NCI-H1105 treated with DMSO at 0.1 percent for 48 hours (cell line): Measurements from ENCODE around the gene CEP70.
"Not testable (repeated sequence)": the region's sequence is repeated elsewhere in the genome, so short reads cannot be mapped to it uniquely, and the experiment has no call there.

Experiments used
- DNase-seq: peaks from one replicate; lab custom pipeline; 2025; lab: John Stamatoyannopoulos, UW

Gene CEP70, protein sequence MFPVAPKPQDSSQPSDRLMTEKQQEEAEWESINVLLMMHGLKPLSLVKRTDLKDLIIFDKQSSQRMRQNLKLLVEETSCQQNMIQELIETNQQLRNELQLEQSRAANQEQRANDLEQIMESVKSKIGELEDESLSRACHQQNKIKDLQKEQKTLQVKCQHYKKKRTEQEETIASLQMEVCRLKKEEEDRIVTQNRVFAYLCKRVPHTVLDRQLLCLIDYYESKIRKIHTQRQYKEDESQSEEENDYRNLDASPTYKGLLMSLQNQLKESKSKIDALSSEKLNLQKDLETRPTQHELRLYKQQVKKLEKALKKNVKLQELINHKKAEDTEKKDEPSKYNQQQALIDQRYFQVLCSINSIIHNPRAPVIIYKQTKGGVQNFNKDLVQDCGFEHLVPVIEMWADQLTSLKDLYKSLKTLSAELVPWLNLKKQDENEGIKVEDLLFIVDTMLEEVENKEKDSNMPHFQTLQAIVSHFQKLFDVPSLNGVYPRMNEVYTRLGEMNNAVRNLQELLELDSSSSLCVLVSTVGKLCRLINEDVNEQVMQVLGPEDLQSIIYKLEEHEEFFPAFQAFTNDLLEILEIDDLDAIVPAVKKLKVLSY

DNA sequence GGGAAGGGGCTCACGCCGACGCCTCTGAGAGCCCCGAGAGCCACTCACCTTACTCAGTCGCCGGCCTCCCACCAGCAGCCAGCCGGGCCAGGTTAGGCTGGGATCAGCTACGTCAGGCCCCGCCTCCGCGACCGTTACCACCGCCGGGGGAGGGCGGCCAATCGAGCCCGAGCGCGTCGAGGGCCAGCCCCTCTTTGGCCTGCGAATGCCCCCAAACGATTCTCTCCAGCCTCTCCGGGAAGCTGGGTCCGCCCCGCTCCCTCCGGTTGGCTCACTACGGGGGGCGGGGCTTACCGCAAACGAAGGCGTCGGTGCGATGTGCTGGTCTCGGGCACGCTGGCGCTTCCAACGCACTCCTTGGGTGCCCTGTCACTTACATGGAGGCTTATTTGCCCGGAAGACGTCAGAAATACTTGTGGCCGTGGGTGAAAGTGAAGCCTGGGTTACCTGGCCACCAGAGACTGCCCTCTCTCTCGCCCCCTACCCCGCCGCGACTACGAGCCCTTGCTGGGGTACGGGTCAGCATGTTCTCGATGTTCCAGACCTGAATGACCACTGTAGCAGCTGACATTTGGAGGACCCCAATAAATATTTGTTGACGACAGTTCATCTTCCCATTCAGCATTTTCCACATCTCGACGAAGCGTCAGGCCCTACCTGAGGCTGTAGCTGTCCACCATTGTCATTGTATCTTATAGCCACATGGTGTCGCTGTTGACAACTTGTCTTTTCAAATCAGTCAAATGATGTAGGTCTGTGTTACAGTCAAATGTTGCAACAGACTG is at the start of gene CEP70:
TSS of gene CEP70 (minus strand) at position 111 of the 785 bp plus-strand sequence. CDS start 21,333 bp downstream, outside the sequence.
- DNase-seq = no peak

DNA sequence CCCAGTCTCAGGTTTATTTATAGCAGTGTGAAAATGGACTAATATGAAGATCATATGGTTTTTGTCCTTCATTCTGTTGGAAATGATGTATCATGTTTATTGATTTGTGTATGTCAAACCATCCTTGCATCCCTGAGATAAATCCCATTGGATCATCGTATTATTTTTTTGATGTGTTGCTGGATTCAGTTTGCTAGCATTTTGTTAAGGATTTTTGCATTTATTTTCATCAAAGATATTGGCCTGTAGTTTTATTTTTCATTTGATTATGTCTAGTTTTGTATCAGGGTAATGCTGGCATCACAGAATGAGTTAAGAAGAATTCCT is 48.8 kb upstream of the CEP70 start:
- no peak for DNase-seq

DNA sequence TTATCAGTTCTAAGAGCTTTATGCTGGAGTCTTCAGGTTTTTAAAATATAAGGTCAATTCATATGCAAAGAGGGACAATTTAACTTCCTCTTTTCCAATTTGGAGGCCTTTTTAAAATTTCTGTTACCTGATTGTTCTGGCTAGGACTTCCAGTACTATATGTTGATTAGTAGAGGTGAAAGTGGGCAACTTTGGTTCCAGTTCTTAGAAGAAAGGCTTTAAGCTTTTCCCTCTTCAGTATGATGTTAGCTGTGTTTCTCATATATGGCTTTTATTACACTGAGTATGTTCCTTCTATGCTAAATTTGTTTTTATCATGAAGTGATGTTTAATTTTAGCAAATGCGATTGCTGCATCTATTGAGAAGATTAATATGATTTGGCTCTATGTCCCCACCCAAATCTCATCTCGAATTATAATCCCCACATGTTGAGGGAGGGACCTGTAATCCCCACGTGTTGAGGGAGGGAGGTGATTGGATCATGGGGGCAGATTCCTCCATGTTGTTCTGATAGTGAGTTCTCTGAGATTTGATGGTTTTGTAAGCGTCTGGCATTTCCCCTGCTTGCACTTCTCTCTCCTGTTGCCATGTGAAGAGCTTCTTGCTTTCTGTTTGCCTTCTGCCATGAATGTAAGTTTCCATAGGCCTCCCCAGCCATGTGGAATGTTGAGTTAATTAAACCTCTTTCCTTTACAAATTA is 48.3 kb upstream of the CEP70 start:
- no peak for DNase-seq

DNA sequence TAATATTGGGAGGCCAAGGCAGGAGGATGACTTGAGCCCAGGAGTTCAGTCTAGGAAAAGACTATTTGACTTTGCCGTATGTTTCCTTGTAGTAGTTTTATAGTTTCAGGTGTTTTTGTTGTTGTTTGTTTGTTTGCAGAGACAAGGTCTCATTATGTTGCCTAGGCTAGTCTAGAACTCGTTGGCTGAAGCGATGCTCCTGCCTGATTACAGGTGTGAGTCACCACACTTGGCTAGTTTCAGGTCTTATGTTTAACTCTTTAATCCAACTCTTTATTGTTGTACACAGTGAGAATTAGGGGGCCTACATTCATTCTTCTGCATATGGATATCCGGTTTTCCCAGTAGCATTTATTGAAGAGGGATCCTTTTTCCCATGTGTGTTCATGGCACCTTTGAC is 46.5 kb upstream of the CEP70 start:
- no peak for DNase-seq

DNA sequence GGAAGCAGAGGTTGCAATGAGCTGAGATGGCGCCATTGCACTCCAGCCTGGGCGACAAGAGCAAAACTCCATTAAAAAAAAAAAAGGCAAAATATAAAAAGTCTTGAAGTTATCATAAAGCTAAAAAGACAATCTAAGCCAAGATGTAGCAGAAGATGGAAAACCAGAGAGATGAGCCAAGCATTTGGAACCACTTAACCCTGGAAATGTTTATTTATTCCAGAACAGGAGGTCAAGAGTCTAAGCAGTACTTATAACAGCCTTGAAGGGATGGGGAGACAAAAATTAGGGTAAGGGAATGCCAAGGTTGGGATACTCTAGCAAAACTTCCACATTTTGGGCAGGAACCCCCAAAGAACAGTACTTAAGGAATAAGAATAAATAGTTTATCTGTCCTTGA is 44.6 kb upstream of the CEP70 start:
- no peak for DNase-seq

DNA sequence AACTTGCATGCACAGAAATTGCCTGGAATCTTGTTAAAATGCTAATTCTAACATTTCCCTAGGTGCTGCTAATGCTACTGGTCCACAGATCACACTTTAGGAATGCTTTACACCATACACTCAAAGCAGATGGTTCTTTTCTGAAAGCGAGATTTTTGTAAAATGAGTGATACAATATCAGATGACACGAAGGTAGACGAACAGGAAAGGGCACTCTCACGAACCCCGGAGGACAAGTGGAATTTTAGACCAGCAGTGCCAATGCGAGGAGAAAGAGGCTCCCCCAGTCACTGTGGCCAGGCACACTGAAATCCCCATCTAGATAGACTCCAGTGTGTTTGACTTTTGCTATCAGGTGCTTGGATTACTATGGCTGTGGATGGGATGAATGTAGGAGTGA is 35.5 kb upstream of the CEP70 start:
- DNase-seq = no peak

DNA sequence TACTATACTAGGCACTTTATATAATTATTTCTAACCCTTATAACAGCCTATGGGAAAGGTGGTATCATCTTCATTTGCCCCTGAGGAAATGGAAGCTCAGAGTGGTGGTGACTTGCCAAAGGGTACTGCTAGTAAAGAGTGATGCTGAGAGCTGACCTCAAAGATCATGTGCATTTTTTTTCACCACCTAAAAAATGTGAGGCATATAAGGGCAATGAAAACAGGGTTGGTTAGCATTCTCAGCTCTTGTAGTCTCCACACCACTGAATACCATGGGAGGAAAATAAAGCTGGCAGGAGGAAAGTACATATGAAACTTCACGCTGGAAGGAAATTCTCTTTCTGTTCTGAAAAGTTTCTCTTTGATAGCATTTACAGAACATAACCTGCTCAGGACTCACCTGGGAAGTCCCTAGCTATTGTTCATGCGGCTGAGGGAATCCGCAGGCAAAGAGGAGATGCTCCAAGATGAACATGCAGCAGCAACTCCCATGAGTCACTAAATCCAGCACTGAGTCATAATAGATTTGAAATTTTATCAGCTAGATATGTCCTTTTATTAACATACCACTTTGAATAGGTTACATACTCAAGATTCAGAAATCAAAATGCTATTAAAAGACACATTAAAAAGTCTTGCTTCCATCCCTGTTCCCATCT is 31.8 kb upstream of the CEP70 start:
- no peak for DNase-seq

DNA sequence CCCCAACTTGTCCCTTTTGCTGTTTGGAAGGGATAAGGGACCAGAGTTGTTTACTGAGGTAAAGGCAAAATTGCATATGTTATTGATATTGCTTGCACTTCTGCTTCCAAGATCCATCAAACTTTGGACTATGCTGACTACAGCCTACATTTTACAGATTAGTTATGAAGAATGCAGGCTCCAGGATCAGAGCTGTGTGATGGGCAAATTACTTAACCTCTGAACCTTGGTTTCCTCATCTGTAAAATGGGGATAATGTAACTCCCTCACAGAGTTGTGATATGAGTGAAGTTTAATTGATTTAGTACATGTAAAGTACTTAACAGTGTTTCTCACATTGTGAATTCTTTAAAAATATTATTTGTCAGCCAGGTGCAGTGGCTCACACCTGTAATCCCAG is 30.5 kb upstream of the CEP70 start:
- DNase-seq = no peak

DNA sequence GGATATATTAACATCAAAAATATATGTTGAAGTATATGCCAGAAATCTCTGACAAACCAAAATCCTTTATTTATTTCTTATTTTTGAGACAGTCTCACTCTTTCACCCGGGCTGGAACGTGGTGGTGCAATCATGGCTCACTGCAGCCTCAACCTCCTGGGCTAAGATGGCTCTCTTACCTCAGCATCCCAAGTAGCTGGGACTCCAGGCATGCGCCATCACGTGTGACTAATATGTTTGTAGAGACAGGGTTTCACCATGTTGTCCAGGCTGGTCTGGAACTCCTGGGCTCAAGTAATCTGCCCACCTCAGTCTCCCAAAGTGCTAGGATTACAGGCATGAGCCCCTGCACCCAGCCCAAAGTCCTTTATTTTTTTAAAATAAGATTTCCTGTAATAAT is 26.4 kb upstream of the CEP70 start:
- no peak for DNase-seq

DNA sequence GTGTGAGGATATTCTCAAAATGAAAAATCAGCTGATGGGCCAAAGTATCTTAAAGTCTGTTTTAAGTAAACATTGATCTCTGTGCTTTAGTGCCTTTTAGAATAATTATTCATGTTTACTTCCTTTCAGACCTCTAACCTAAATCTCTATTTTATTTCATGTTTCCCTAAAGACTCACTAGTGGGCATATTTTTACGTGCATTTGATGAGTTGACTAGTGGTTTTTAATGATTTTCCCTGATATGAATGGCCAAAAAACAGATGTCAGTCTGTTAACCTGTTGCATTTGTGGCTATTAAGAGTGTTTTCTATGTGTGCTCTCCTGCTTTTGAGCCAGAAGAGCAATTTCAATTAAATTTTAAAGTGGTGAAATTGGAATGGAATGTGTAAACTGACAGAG is 21.4 kb upstream of the CEP70 start:
- DNase-seq = no peak

DNA sequence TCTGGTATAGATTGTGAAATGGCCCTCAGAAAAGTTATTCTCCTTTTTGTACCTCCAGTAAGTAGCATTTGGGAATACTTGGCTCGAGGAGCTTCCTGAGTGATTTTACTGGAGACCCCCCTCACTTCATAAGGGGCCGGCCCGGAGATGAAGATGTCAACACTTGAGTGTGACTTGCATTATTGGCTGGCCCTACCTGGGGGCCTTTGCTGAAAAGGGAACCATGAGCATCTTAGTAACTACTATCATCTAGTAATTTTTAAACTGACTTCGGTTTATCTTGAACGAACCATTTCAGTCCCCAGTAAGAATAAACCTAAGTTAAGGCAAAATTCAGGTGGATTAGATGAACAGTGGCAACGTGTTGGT is 15.8 kb upstream of the CEP70 start:
- no peak for DNase-seq

DNA sequence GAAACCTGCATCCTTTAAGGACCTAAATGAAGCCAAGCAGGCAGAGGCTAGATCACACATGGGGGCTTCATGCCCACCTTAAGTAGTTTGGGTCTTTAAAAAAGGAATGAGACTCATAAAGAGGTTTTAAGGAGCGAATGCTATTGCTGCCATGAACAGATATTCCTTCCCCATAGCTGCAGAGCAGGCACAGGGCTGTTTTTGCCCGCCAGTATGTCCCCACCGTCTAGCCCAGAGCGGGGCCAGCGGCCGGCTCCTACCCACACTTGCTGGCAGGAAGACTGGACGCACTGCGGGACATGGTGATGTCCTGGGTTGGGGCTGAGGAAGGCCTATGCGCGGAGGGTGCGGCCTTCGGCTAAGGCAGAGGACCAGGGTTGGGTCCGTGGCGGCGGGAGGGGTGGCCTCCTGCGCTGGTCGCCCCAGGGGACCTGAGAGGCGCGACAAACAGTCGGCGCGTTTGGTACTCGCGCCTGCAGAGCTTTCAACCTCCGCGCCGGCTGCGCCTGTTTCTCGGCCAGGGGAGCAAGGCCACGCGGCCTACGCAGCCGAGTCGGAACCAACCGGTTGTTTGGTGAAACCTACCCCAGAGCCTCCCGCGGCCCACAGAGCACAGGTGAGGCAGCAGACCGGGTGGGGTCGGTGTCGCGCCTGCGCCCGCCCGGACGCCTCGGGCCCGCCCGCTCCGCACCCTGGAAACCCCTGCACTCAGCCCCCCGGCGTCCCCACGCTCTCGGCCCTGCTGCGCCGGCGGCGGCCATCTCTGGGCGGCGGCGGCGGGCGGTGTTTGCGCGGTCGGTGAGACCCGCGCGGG is 14.5 kb upstream of the CEP70 start, which contains the start of gene FAIM:
TSS of gene FAIM (plus strand) at position 450 of the 814 bp plus-strand sequence. CDS start 10,956 bp downstream, outside the sequence.
- peak; percentile 90 for DNase-seq

DNA sequence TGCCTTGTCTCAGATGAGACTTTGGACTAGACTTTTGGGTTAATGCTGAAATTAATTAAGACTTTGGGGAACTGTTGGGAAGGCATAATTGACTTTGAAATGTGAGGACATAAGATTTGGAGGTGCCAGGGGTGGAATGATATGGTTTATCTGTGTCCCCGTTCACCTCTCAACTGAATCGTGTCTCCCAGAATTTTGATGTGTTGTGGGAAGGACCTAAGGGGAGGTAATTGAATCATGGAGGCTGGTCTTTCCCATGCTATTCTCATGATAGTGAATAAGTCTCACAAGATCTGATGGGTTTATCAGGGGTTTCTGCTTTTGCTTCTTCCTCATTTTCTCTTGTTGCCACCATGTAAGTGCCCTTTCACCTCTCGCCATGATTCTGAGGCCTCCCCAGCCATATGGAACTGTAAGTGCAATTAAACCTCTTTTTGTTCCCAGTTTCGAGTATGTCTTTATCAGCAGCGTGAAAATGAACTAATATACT is 10.1 kb upstream of the CEP70 start:
- DNase-seq = not testable (repeated sequence)

DNA sequence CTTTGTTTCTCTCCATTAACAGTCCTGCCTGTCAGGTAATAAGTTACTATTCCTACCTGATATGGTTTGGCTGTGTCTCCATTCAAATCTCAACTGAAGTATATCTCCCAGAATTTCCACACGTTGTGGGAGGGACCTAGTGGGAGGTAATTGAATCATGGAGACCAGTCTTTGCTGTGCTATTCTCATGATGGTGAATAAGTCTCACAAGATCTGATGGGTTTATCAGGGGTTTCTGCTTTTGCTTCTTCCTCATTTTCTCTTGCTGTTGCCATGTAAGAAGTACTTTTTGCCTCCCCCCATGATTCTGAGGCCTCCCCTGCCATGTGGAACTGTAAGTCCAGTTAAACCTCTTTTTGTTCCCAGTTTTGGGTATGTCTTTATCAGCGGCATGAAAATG is 7.6 kb upstream of the CEP70 start:
- not testable (repeated sequence) for DNase-seq

DNA sequence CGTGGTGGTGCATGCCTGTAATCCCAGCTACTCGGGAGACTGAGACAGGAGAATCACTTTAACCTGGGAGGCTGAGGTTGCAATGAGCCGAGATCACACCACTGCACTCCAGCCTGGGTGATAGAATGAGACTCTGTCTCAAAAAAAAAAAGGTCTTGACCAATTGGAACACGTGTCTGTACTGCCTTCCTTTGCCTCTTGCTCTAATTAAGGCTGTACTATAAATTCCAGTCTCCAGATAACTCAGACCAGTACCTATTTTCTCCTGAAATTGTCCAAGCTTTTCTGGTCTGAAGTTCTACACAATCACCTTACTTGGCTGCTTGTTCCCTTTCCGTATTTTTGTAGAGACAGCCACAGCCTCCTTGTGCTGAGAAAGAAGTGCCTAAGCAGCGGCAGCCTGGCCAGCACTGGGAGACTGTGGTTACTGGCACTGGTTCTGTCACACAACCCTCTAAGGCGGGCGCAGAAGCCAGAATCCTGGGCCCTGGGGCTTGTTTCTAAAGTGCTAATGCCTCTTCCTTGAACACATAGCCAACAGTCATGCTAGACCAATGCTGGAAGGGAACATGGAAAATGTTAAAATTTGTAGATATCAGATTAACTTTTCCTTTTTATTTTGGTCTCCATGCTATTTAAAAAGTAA is 6.2 kb upstream of the CEP70 start:
- DNase-seq = no peak

DNA sequence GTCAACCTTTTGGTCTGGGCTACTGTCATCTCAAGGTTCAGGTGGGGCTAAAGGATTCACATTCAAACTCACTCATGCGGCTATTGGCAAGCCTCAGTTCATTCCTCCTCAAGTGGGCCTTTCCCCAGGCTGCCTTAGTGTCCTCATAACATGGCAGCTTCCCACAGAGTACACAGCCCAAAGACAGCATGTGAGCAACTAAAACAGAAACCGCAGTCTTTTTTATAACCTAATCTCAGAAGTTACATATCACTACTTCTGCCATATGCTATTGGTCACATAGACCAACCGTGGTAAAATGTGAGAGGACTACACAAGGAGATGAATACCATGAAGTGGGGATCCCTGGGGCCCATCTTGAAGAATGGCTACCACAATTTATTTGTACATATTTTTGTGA is 4.5 kb upstream of the CEP70 start:
- no peak for DNase-seq

DNA sequence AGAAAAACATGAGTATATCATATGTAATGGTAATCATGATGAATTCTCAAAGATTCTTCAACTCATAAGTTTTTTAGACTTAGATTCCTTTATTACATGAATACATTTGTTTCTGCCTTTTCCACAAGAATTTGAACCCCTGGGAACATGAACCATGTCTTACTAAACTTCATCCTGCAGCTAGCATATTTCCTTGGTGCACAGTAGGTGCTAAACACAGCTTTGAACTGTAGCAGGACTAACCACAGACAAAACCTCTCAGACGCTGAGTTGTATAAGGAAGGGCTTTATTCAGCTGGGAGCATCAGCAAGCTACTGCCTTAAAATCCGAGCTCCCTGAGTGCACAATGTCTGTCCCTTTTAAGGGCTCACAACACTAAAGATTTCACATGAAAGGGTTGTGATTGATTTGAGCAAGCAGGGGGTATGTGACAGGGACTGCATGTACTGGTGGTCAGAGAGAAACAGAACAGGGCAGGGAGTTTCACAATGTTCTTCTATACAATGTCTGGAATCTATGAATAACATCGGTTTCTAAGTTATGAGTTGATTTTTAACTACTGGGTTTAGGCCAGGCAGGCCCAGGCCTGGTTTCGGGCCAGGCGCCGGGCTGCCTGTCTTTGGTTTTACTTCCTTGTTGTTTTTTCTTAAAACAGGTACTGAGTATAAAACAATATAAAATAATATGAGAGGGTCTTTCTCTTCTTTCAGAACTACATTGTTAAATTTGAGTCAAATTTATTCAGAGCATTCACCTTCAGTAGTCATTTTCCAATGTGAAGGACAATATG is 3.3 kb upstream of the CEP70 start:
- not testable (repeated sequence) for DNase-seq

DNA sequence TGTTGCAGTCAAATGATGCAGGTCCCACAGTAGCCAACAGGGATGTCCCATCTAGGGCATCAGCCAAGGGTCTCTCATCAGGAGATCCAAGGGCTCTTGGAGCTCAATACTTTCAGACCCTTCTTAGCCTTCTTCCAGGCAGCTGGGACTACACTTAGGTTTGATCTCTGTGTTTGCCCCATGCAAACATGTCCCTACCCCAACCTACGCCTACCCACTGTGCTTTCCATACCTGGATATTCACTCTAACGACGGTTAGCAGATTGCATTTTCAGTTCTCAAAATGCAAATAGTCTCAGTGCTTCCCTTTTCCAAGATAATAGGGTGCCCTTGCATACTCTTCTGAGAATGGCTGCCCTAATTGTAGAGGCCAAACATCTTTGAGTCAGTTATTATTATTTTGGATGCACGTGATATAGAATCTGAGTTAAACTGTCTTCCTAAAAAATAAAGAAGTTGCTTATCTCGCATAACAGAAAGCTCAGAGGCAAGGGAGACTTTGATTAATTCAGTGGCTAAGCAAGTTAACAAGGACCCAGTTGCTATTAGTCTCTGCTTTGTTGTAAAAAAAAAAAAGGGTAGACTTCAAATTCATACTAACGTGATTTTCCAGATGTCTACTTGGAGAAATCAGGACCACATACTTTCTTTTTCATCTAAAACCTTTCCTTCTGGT is 1.0 kb upstream of the CEP70 start:
- DNase-seq = no peak
